Measurements from ENCODE around the gene ISG20.

- TF ChIP-seq CTCF (IDR thresholded peaks at IDR 0.05; ENCODE audit: low read depth, low read length, missing input control) (no peak), TAF1 (conservative IDR thresholded peaks at IDR 0.05) (no peak), HNF4A (conservative IDR thresholded peaks at IDR 0.05) (no peak), MAX (IDR thresholded peaks at IDR 0.05) (no peak), YY1 (IDR thresholded peaks at IDR 0.05) (no peak), EGR1 (IDR thresholded peaks at IDR 0.05; ENCODE audit: low read depth in 2 of 2) (no peak), FOXA1 (IDR thresholded peaks at IDR 0.05) (no peak), ZBTB33 (IDR thresholded peaks at IDR 0.05) (no peak), RXRA (IDR thresholded peaks at IDR 0.05) (no peak)
These were observed 3.2 kb downstream of the ISG20 start for GRCh38 chr15:88641959-88642452.
